AG10803 (cell line): ENCODE results near the gene TBC1D7.
A peak's percentile ranks its signal among the peaks of the same experiment; 100 is the strongest.

Experiments used
- DNase-seq: peaks from one replicate; pipeline ENCODE4 v3.0.0; 2010; ENCODE audit warnings: low read depth
- H3K4me3 ChIP-seq: 2 replicates; pipeline ENCODE4 v1.5.1; 2011; ENCODE audit warnings: mild to moderate bottlenecking, low read length, control low read depth
- TF ChIP-seq, protein P1 (sequence below): conservative IDR thresholded peaks from 2 replicates; pipeline ENCODE4 v1.5.1; 2011; ENCODE audit warnings: mild to moderate bottlenecking, low read length, control low read depth, inconsistent platforms

The TBC1D7 gene

DNA sequence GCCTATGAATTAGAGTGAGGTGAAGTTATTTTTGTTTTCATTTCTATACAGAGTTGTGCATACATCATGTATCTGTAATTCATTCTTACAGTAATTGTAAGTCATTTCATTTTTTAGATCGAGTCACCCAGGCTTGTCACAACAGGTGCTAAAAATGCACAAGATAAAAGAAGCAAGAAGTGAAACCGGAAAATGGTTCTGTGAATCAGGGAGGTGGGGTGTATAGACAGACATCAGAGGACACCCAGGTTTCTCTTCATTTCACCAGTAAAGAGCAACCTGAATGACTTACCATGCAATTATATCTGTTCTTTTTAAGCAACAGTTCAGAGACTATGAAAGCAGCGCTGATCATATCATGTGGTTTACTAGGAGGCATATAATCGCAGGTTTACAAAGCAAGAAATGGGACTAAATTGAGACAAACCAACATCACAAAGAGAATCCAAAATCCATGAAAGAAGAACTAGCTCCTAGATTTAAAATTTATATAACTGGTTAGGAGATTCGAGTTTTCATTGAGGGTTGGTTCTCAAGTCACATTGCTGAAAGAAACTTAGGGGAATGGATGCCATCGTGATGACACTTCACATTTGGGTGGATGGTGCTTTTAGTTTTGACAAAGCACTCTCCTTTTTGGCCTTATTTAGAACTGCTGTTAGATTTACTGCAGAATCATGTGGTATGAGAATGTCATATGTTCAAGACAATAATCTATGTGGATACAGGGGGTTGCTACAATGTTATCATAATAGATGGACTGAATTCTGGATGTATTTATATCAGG is 27.9 kb upstream of the TBC1D7 start:
- no peak overlapping the region for H3K4me3 ChIP-seq
- TF ChIP-seq, protein P1, sequence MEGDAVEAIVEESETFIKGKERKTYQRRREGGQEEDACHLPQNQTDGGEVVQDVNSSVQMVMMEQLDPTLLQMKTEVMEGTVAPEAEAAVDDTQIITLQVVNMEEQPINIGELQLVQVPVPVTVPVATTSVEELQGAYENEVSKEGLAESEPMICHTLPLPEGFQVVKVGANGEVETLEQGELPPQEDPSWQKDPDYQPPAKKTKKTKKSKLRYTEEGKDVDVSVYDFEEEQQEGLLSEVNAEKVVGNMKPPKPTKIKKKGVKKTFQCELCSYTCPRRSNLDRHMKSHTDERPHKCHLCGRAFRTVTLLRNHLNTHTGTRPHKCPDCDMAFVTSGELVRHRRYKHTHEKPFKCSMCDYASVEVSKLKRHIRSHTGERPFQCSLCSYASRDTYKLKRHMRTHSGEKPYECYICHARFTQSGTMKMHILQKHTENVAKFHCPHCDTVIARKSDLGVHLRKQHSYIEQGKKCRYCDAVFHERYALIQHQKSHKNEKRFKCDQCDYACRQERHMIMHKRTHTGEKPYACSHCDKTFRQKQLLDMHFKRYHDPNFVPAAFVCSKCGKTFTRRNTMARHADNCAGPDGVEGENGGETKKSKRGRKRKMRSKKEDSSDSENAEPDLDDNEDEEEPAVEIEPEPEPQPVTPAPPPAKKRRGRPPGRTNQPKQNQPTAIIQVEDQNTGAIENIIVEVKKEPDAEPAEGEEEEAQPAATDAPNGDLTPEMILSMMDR, result no peak
- DNase-seq, result no peak

GRCh38 chr6:13355043-13355945 is 27.0 kb upstream of the TBC1D7 start:
- no peak overlapping the region for H3K4me3 ChIP-seq
- TF ChIP-seq, protein P1, result 0 out of 2 replicates have a peak, but pooled peaks have one; percentile 23
- peak; percentile 98 for DNase-seq

DNA sequence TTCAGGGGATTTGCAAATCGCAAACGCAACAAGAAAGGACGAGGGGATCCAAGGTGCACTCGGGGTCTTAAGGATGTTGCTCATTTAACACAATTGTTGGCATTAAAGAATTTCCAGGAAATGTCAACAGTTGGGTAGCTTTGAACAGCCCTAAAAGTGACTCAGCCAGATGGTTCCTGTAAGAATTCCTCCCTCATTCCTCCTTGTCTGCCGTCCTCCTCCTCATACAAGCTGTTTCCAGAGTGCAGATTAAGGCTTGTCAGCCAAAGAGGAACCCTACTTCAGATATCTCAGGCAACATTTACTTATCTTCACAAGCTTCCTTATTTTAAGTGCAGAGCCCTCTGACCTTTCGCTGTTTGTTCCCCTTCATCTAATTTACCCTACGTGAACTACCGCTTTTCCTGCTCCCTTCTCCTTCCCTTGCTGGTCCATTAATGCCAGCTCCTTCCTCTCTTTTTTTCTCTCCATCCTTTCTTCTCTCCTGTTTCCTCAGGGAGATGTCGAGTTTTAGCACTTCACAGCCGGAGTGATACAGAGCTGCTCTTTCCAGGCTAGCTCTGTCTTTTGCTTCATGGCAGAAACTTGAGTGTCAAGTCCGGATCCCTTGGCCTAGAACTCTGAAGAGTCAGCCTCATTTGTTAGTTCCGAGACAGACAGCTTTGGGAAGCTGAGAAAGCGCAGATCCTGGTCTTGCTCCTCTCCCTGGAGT is 26.1 kb upstream of the TBC1D7 start:
- DNase-seq, result peak; percentile 81
- TF ChIP-seq, protein P1, result no peak
- H3K4me3 ChIP-seq, result no peak overlapping the region

- TF ChIP-seq, protein P1, result no peak
- DNase-seq, result no peak
- H3K4me3 ChIP-seq, result no peak overlapping the region
Measured at GRCh38 chr6:13352165-13352564, 23.8 kb upstream of the TBC1D7 start.

DNA sequence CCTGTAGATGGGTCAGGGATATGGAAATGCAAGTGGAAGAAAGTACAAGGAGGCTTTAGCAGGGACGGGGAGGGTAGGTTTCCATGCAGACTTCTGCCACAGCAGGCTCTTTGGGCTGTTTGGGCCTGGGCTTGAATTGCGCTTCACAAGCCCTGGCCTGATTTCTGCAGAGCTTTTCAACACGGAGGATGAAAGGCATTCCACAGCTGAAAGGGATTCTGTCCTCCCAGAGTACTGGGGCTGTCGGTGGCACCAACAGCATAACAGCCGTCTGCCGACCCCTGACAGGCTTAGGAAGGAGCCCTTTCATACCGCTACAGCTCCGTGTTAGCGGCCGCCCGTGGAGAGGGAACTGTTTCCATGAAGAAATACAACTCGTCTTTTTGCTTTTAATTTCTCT is 22.9 kb upstream of the TBC1D7 start:
- TF ChIP-seq, protein P1, result no peak
- H3K4me3 ChIP-seq, result no peak overlapping the region
- no peak for DNase-seq

DNA sequence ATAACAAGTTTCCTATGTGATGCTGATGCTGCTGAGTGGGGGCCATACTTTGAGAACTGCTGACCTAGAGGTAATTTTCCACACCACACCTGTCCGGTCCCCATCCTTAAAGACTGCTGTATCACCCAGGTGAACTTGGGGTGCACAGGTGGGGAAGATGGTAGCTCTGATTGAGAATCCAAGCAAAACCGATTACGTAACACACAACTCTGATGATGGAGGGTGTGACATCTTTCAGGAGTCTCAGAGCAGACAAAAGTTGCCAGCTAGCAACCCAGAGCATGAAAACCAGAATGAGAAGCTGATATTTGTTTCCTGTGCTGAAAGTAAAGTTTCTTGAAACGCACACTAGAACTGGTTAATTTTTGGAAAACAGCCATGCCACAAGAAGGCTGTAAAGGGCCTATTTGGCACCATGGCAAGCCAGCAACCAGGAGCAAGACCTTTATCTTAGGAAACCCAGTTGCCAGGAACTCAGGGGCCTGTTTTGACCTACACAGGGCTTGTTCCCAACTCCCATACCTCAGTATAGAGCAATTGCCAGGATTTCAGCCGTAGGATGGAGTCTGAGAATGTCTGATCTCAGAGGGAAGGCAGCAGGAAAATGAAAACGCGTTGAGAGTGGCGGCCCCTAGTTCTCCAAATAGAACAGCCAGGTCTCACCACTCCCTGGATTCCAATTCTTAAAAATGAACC is 21.6 kb upstream of the TBC1D7 start:
- no peak overlapping the region for H3K4me3 ChIP-seq
- TF ChIP-seq, protein P1, result no peak
- no peak for DNase-seq
